Naive thymus-derived CD4-positive, alpha-beta T cell (primary cell): Measurements from ENCODE around the gene CHRM5. TPM values are rescaled to one million over a fixed set of nuclear protein-coding genes. Genes with fewer than 3 reads are reported as not detected.

Experiments
- polyA plus RNA-seq, 2 donors: library from polyadenylated mRNA; unstranded; fragments of 300-500 nt; fragmentation: Illumina TruSeq; gene quantifications; one replicate each; pipeline ENCODE4 v1.2.3, GENCODE V29; 2021
- total RNA-seq, 6 experiments: library from RNA in 5 of 6; stranded (reverse) in 5 of 6; gene quantifications; 1 replicate in 5 of 6; 2 replicates in 1 of 6; pipeline ENCODE4 v1.2.3 and lab custom pipeline; 2021 to 2026

CHRM5 gene
- total and polyA plus RNA-seq, 7 experiments from 2014 or later = 0.15 TPM; not detected in 6

Other genes with a start within 250 kb of the CHRM5 start
- gene AVEN, start 70.7 kb downstream of the CHRM5 start, total RNA-seq = 10 to 100 TPM in 1 of 5 experiments, 1 to 10 TPM in 4; 6.4 to 12.8 (median 7.3) TPM
- 1 to 10 TPM; 6.8 TPM for gene AVEN, start 70.7 kb downstream of the CHRM5 start, polyA plus RNA-seq
- 10 to 100 TPM; 30.1 to 65.1 (median 36.9) TPM for gene EMC7, start 133.4 kb downstream of the CHRM5 start, total RNA-seq
- 100 to 1,000 TPM in 1 of 2 donors, 10 to 100 TPM in 1; 95.0 to 112 TPM for gene EMC7, start 133.4 kb downstream of the CHRM5 start, polyA plus RNA-seq
- 1 to 10 TPM; 3.2 to 6.5 (median 4.2) TPM for gene PGBD4, start 133.6 kb downstream of the CHRM5 start, total RNA-seq
- gene PGBD4, start 133.6 kb downstream of the CHRM5 start, polyA plus RNA-seq = 1 to 10 TPM; 1.5 to 2.0 TPM
- 10 to 100 TPM; 21.8 to 40.3 (median 33.0) TPM for gene KATNBL1, start 241.6 kb downstream of the CHRM5 start, total RNA-seq
- 10 to 100 TPM; 32.9 to 41.1 TPM for gene KATNBL1, start 241.6 kb downstream of the CHRM5 start, polyA plus RNA-seq